NB4 (cell line): ENCODE data around the gene SGSM2.

Experiments used
- DNase-seq: peaks from one replicate; pipeline ENCODE4 v3.0.0; 2010; ENCODE audit warnings: low read depth
- H3K4me3 ChIP-seq: one replicate; pipeline ENCODE4 v1.5.1; 2011; ENCODE audit warnings: mild to moderate bottlenecking, low read depth, low read length, moderate library complexity
- MYC ChIP-seq: IDR thresholded peaks from 2 replicates; pipeline ENCODE4 v1.6.1; 2011; ENCODE audit warnings: low read depth, low read length
- POLR2A ChIP-seq: IDR thresholded peaks from 2 replicates; pipeline ENCODE4 v1.6.1; 2011; ENCODE audit warnings: mild to moderate bottlenecking; ENCODE audit not compliant: insufficient read length; ENCODE audit errors: extremely low read depth
- TF ChIP-seq, protein P1 (sequence below): IDR thresholded peaks from one replicate; pipeline ENCODE4 v1.5.1; 2012; ENCODE audit warnings: low read depth, low read length
- TF ChIP-seq, protein P2 (sequence below): IDR thresholded peaks from 2 replicates; pipeline ENCODE4 v1.6.1; 2011; ENCODE audit warnings: low read depth, low read length

SGSM2 gene

DNA sequence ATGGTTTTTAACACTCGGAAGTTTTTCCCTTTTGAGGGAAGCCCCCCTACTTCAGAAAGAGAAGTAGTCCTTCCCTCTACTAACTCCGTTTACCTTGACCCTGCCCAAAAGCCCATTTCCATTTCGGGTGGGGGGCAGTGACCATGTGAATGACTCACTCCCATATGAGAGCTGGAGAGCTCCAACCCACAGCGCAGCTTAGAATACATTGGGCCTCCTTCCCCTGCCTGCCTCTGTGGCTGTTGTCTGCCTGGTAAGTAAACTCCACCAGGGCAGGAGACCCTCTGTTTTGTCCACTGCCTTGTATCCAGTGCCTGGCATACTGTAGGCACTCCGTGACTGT lies 985 bp downstream of the SGSM2 start:
- peak overlapping the region; percentile 50 for H3K4me3 ChIP-seq
- peak; percentile 46 for DNase-seq
- TF ChIP-seq, protein P1, sequence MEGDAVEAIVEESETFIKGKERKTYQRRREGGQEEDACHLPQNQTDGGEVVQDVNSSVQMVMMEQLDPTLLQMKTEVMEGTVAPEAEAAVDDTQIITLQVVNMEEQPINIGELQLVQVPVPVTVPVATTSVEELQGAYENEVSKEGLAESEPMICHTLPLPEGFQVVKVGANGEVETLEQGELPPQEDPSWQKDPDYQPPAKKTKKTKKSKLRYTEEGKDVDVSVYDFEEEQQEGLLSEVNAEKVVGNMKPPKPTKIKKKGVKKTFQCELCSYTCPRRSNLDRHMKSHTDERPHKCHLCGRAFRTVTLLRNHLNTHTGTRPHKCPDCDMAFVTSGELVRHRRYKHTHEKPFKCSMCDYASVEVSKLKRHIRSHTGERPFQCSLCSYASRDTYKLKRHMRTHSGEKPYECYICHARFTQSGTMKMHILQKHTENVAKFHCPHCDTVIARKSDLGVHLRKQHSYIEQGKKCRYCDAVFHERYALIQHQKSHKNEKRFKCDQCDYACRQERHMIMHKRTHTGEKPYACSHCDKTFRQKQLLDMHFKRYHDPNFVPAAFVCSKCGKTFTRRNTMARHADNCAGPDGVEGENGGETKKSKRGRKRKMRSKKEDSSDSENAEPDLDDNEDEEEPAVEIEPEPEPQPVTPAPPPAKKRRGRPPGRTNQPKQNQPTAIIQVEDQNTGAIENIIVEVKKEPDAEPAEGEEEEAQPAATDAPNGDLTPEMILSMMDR: no peak
- TF ChIP-seq POLR2A (no peak), MYC (no peak)
- TF ChIP-seq, protein P2, sequence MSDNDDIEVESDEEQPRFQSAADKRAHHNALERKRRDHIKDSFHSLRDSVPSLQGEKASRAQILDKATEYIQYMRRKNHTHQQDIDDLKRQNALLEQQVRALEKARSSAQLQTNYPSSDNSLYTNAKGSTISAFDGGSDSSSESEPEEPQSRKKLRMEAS: no peak

DNA sequence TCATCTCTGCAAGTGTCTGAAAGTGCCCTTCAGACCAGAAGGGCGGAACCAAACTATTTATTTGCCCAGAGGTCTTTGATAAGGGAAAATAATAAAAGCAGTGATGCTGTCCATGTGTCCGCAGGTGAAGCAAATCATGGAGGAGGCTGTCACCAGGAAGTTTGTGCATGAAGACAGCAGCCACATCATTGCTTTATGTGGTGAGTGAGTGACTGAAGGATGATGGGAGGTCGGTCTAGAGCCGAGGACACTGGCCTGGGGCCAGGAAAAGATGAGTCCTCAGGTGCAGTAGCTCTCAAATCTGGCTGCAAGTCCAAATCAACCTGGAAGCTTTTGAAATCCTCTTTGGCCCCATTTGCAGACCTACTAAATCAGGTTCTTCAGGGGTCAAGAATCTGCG lies 6.1 kb downstream of the SGSM2 start:
- TF ChIP-seq, protein P2: no peak
- TF ChIP-seq MYC (no peak), POLR2A (no peak)
- TF ChIP-seq, protein P1: no peak
- no peak for DNase-seq
- H3K4me3 ChIP-seq: no peak overlapping the region

DNA sequence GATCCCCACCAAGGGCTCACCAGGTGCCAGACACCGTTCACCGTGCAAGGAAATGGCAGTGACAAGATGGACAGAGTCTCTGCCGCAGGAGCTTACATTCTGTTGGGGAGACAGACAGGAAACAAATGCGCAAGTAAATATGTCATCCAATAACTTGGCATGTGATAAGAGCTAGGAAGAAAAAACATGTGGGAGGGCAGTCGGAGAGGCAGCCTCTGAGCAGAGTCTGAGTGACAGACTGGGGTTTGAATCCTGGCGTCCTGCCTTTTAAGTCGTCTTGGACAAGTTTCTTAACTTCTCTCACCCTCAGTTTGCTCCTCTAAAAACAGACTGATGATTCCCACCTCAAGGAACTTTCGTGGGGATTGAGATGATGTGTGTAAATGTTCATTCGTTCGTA lies 7.2 kb downstream of the SGSM2 start:
- no peak overlapping the region for H3K4me3 ChIP-seq
- no peak for DNase-seq
- TF ChIP-seq, protein P1: no peak
- TF ChIP-seq, protein P2: no peak
- no peak for TF ChIP-seq MYC
- TF ChIP-seq POLR2A: no peak

DNA sequence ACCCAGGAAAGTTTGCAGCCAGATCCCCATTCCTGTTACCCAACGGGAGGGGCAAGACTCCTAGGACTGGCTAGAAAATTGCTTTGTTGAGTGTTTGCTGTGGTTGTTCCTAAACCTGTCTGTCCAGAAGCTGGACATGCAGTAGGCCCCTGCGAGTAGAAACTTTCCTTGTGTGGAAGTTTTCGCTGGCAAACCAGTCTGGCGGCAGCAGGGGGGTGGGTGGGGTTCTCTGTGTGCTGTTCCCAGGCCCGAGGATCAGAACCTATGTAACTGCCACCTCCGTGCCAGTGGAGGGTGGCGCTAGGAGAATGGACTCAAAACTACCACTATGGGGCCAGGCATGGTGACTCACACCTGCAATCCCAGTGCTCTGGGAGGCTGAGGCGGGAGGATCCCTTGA lies 9.2 kb downstream of the SGSM2 start:
- DNase-seq: no peak
- H3K4me3 ChIP-seq: no peak overlapping the region
- TF ChIP-seq, protein P1: no peak
- TF ChIP-seq MYC (no peak), POLR2A (no peak)
- TF ChIP-seq, protein P2: no peak

DNA sequence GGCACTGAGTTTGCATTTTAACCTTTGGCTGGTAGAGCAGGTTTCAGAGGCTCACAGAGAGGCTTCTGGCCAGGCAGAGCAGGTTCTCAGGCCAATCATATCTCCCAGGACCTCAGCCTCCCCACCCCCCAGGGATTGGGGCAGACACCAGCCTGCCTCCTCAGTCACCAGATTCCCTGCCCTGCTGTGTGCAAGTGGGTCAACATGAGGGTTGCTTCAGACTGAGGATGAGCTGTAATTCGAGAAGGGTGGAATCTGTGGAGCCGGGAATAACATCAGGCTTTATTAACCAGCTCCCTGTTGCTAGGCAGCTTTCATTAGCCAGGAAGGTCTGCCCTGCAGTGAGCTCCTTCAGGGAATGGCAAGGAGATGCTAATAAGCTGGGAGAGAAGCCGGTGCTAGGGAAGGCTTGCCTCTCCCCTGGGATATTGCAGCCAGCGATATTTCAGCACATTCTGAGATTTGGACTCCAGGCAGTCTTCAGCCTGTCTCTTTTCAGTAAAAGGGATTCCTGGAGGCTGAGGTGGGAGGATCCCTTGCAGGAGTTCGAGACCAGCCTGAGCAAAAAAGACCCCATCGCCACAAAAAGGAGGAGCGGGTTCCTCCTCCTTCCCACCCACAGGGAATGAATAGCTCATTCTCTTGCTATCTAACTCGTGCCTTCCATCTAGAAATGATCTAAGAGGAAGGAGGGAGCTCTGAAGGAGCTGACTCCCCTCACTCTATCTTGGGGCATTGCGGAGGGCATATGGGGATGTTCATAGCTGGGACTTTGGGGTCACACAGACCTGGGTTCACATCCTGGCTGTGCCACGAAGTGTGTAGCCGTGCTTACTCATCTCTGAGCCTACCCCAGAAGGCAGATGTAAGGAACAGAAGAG lies 10.7 kb downstream of the SGSM2 start:
- TF ChIP-seq MYC (no peak), POLR2A (no peak)
- TF ChIP-seq, protein P1: no peak
- TF ChIP-seq, protein P2: no peak
- no peak for DNase-seq

More for the DNA sequence above, 10.7 kb downstream of the SGSM2 start:
- no peak overlapping the region for H3K4me3 ChIP-seq
